IMR-90 (cell line): ENCODE data around the gene PDZD2.

ENCODE experiments used
- BHLHE40 ChIP-seq: fragments of 150-350 bp; IDR thresholded peaks from 2 replicates; pipeline ENCODE4 v1.6.1; 2016; ENCODE audit warnings: mild to moderate bottlenecking, low read depth, low read length
- CEBPB ChIP-seq: IDR thresholded peaks from 2 replicates; pipeline ENCODE4 v1.6.1; 2012; ENCODE audit warnings: low read depth, low read length, improper control_type of control experiment
- CTCF ChIP-seq: conservative IDR thresholded peaks from 2 replicates; pipeline ENCODE4 v1.5.1; 2012; ENCODE audit warnings: mild to moderate bottlenecking, low read depth, low read length, improper control_type of control experiment
- FOS ChIP-seq: fragments of 150-350 bp; IDR thresholded peaks from 2 replicates; pipeline ENCODE4 v1.6.1; 2016; ENCODE audit warnings: low read depth, low read length
- POLR2A ChIP-seq: IDR thresholded peaks from 2 replicates; pipeline ENCODE4 v1.6.1; 2012; ENCODE audit warnings: mild to moderate bottlenecking, low read depth, low read length
- RFX5 ChIP-seq: IDR thresholded peaks from 2 replicates; pipeline ENCODE4 v1.8.0; 2012; ENCODE audit warnings: low read depth, mild to moderate bottlenecking, low read length, moderate library complexity
- SMC3 ChIP-seq: fragments of 150-350 bp; IDR thresholded peaks from 2 replicates; pipeline ENCODE4 v1.6.1; 2016; ENCODE audit warnings: low read depth, mild to moderate bottlenecking, antibody characterized with exemption, low read length, moderate library complexity
- USF2 ChIP-seq: fragments of 150-350 bp; IDR thresholded peaks from 2 replicates; pipeline ENCODE4 v1.6.1; 2017; ENCODE audit warnings: mild to moderate bottlenecking, antibody characterized with exemption, low read length, low read depth

GRCh38 chr5:32024751-32025150 is 385.8 kb downstream of the PDZD2 start:
- TF ChIP-seq CTCF, result no peak
- TF ChIP-seq RFX5, result no peak
- no peak for TF ChIP-seq POLR2A
- TF ChIP-seq FOS, result no peak
- no peak for TF ChIP-seq SMC3
- no peak for TF ChIP-seq BHLHE40
- TF ChIP-seq USF2, result no peak
- TF ChIP-seq CEBPB, result no peak
